ENCODE measurements around the gene MIPEP.
A peak's percentile ranks its signal among the peaks of the same experiment; 100 is the strongest.

Gene MIPEP

GRCh38 chr13:23714672-23715071 is 174.5 kb downstream of the MIPEP start:
- in situ Hi-C loops (cut with MboI; ENCODE audit: low sequenced_read_pairs, unreplicated experiment) = no loop called here
- no peak for TF ChIP-seq CTCF (IDR thresholded peaks at IDR 0.05; ENCODE audit: borderline replicate concordance, control extremely low read depth, extremely low read depth, insufficient read depth, missing control alignments)

GRCh38 chr13:23711355-23711754 is 177.8 kb downstream of the MIPEP start:
- TF ChIP-seq CTCF (IDR thresholded peaks at IDR 0.05; ENCODE audit: borderline replicate concordance, control extremely low read depth, extremely low read depth, insufficient read depth, missing control alignments) = no peak
- DNase-seq (ENCODE audit: low spot score) = no peak
- in situ Hi-C loops (cut with MboI; ENCODE audit: low sequenced_read_pairs, unreplicated experiment) = no loop called here

More at GRCh38 chr13:23714672-23715071, 174.5 kb downstream of the MIPEP start:
- DNase-seq (ENCODE audit: low spot score) = no peak

GRCh38 chr13:23710366-23710765 is 178.8 kb downstream of the MIPEP start:
- in situ Hi-C loops (cut with MboI; ENCODE audit: low sequenced_read_pairs, unreplicated experiment) = no loop called here
- DNase-seq (ENCODE audit: low spot score) = no peak
- no peak for TF ChIP-seq CTCF (IDR thresholded peaks at IDR 0.05; ENCODE audit: borderline replicate concordance, control extremely low read depth, extremely low read depth, insufficient read depth, missing control alignments)

- no peak for DNase-seq (ENCODE audit: low spot score)
- in situ Hi-C loops (cut with MboI; ENCODE audit: low sequenced_read_pairs, unreplicated experiment) = no loop called here
- TF ChIP-seq CTCF (IDR thresholded peaks at IDR 0.05; ENCODE audit: borderline replicate concordance, control extremely low read depth, extremely low read depth, insufficient read depth, missing control alignments) = peak; percentile 17
These were observed 179.7 kb downstream of the MIPEP start for GRCh38 chr13:23709536-23709935.

- DNase-seq (ENCODE audit: low spot score) = no peak
- no peak for TF ChIP-seq CTCF (IDR thresholded peaks at IDR 0.05; ENCODE audit: borderline replicate concordance, control extremely low read depth, extremely low read depth, insufficient read depth, missing control alignments)
- in situ Hi-C loops (cut with MboI; ENCODE audit: low sequenced_read_pairs, unreplicated experiment) = no loop called here
These were observed 181.5 kb downstream of the MIPEP start for GRCh38 chr13:23707674-23708073.

- TF ChIP-seq CTCF (IDR thresholded peaks at IDR 0.05; ENCODE audit: borderline replicate concordance, control extremely low read depth, extremely low read depth, insufficient read depth, missing control alignments) = no peak
- no peak for DNase-seq (ENCODE audit: low spot score)
- in situ Hi-C loops (cut with MboI; ENCODE audit: low sequenced_read_pairs, unreplicated experiment) = no loop called here
These were observed 183.6 kb downstream of the MIPEP start for GRCh38 chr13:23705583-23705982.

All from GM13976 (cell line).